Islet of Langerhans (tissue), 1 donor: ENCODE data around the gene ACVR2B.
A peak's percentile ranks its signal among the peaks of the same experiment; 100 is the strongest.

ENCODE experiments used
- FAIRE-seq: peaks from one replicate; lab custom pipeline; 2011; peaks lifted over from hg19 to GRCh38; lab: Jason Lieb, UNC

ACVR2B gene

DNA sequence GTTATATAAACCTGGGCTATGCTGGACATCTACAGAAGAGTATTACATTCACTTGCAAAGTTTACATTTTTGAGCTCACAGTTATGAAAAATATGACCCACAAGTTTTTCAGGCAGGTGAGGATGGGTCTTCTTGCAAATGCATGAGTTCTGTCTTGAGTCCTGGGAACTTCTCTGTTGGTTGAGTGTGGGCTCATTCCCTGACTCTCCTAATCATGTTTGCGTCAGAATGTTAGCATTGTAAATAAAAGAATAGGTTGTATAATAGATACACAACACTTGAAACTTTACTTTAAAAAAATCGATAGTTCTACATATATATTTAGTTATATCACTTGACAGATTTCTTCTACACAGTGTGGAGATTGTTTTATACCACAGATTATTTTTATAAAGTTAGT is 35.3 kb downstream of the ACVR2B start:
- FAIRE-seq, result no peak

- FAIRE-seq, result no peak
Measured at GRCh38 chr3:38489766-38490165, 36.1 kb downstream of the ACVR2B start.

GRCh38 chr3:38490281-38491030 is 36.8 kb downstream of the ACVR2B start:
- FAIRE-seq, result no peak

DNA sequence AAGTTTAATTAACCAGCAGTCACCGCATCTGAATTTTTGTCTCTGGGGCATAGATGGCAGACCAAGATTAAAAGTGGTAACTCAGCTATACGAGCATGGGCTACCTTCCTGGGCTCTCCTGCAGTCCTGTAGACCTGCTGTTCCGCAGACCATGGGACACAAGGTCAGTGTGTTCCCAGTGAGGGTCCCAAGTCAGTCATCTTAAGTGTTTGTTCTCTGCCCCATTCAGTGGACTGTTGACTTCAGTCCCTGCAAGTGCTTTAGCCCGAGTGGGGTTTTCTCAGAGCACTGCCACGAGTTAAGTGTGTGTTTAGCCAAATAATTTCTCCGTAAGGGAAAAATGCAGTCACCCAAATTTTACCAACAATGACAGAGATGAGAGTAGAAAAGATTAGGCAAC is 37.5 kb downstream of the ACVR2B start:
- FAIRE-seq, result no peak

DNA sequence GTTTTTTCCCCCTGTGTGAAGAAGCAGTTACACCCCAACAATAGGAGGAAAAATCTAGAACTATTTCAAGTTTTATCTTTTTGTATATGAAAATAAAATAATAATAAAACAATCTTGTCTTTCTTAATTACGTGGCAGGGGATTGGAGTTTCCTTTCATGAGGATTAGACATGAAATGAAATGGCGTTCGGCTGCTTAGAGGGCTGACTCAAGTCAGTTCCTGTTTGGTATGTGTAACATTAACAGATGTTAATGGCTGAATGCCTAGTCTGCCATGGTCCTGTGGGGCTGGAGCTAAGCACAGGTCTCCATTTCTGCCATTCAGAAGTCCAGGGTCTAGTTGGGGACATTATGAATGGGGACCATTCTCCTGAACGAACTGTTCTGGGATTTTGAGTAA is 39.3 kb downstream of the ACVR2B start:
- FAIRE-seq, result no peak

GRCh38 chr3:38496131-38496910 is 42.6 kb downstream of the ACVR2B start, which contains the start of gene EXOG:
Gene EXOG, plus strand, starts transcription at chr3:38496340. Its CDS starts 28 bp downstream, at chr3:38496368.
- FAIRE-seq, result no peak

DNA sequence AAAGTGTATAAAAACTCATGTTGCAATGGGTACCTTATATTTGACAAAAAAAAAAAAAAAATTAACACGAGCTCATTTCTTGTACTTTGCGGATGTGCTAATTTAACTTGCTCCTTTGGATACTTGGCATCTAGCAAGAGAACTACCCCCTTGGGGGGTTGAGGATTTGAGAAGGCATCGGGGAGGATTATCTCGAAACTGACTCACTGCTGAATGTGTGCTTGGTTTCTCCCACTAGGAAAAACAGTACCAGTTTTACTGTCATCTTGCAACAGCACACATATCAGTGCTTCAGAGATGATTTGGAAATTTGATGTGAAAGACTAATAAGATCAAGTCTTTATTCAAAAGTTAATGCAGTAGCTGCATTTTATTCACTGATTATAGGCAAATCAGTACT is 43.3 kb downstream of the ACVR2B start:
- peak; percentile 64 for FAIRE-seq

DNA sequence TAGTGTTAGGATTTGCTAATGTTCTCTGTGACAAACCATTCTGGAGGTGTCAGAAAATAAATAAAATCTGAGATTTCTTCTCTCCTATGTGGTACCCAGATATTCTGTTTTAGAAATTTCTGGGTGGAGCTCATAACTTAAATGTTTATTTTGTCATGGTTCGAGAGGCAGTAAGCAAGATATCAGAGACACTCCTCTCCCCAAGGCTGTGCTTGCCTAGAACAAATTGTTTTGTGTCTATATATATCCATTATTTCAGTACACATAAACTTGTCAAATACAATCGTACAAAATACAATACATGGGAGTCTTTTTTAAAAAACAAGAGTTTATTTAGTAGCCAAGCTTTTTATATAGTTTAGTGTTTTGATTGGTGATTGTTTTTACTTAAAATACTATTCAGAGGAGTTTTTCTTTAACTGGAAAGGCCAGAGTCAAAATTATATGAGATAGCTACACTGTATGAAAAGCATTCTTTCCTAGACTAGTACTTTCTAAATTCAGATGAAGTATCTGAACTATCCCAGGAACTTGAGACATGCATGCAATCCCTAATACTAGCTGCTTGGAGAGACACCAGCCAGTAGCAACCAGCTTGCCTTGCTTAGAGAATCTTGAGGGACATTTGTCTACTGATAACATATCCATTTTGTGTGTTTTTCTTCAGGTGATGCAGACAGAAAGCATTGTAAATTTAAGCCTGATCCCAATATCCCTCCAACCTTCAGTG is 47.2 kb downstream of the ACVR2B start:
- FAIRE-seq, result no peak

DNA sequence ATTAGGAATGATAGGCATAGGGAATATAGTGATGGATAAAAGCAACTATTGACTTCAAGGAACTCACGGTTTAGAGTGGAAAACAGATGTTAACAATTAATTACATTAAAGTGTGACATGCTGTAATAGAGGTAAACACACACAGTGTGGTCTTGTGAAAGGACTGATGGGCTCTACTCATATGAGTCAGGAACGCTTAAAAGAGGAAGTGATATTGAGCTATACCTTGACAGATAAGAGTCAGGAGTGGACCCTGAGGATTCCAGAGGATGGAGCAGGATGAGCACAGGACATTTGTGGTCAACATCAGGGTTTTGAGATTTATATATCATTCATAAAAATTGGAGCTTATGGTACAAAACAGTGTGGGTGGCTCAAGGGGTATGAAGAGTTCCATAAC is 53.4 kb downstream of the ACVR2B start:
- FAIRE-seq, result no peak

- no peak for FAIRE-seq
Measured at GRCh38 chr3:38509732-38510131, 56.0 kb downstream of the ACVR2B start.

GRCh38 chr3:38510631-38511030 is 56.9 kb downstream of the ACVR2B start:
- no peak for FAIRE-seq

DNA sequence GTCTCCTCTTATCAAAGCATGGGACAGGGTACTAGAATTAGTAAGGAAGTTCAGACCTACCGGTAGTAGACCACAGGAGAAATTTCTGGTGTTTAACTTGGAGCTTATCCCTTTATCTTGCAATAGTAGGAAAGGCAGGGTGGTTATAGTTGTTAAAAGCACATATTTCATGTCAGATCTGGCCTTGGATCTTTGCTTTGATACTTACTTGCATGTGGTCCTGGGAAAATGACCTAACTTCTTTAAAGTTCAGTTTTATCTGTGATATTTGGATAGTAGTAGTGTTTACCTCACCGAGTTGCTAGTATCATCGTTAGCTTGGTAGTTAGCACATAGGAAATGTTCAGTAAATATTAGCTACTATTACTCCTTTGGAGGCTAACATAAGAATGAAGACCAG is 57.9 kb downstream of the ACVR2B start:
- no peak for FAIRE-seq

- no peak for FAIRE-seq
Measured at GRCh38 chr3:38515367-38515766, 61.7 kb downstream of the ACVR2B start.

GRCh38 chr3:38516669-38517068 is 63.0 kb downstream of the ACVR2B start:
- no peak for FAIRE-seq

DNA sequence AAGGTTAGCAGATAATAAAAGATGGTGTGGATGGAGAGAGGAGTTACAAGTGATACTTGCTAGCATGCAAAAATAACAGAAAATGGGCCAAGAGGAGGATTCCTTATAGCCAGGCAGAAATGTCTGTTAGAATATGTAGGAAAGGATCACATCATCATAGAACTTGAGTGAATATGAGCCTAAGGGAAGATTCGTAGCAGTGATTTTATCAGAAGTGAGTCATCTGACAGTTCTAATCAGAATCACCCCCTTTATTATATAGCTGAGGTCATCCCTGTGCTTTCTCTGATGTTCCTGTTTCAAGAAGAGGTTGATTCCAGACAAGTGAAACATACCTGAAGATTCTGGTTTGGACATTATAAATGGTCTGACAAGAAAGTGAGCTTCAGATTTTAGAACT is 65.3 kb downstream of the ACVR2B start:
- no peak for FAIRE-seq

- no peak for FAIRE-seq
Measured at GRCh38 chr3:38519651-38520050, 66.0 kb downstream of the ACVR2B start.

GRCh38 chr3:38521391-38521987 is 67.8 kb downstream of the ACVR2B start:
- peak; percentile 98 for FAIRE-seq

DNA sequence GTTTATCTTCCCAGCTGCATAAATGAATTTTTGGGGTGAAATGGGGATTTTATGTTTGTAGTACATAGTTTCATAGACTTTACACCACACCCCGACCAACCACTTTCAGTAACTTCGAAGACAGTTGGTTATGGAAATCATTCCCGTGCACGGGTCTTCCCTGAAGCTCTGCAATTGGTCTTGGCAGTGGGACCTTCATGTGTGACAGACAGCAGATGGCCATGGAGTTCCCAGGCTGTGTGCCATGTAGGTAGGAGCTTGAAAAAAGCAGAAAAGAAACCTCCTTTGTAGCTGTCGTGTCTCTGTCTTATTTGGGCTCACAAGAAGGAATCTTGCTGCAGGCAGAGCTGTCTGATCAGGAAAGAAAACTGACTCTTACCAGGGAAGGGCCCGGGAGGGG is 68.3 kb downstream of the ACVR2B start:
- no peak for FAIRE-seq

GRCh38 chr3:38524141-38524739 is 70.5 kb downstream of the ACVR2B start:
- no peak for FAIRE-seq

DNA sequence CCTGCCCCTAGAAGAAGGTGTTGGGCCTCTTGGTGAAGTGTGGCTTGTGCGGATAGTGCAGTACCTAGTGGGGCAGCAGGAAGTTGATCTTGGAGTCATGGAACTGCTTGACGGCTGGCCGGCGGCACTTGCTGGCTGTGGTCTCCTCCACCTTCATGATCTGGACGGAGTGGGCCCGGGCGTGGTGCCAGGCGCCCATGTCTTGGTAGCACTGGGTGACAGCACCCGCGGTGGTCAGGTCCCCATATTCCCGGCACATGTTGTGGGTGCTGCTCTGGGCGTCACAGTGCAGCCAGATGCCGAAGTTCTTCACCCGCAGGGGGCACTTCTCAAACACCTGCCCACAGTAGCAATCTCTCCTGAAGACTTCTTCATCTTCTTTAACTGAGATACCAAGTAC is 73.1 kb downstream of the ACVR2B start:
- FAIRE-seq, result no peak

DNA sequence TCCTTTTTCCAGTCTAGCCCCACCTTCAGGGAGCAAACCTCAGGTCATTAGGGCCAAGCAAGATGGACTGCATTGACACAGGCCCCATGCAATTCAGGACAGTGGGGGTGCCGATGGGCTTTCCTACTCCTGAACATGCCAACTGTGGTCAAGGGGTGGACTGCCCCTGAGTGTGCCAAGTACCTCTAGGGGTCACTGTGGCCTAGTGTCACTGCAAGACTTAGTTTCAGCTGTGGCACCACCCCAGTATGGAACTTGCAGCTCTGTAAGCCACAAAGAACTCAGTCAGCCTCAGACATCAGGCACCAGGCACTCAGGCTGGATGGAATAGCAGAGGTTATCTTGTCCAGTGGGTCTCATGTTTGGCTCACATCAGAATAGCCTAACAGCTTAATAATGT is 74.8 kb downstream of the ACVR2B start:
- FAIRE-seq, result no peak

DNA sequence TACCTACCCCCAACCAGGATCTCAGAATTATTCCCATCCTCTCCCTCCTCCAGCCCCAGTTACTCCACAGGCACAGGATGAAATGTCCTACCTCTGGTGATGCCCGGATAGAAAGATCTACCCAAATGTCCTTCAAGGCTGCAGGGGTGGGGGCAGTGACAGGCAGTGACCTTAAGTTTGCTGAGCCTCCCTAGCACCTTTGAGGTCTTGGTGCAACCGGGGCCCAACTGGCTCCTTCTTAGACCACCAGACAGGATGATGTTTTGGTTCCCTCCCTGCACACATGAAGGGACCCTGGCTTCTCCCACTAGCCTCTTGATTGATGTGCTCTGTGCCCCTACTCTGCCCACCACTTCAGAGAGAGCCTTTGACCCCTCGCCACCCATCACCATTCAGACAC is 78.8 kb downstream of the ACVR2B start:
- FAIRE-seq, result no peak
